HEK293 (cell line): ENCODE measurements around the gene IL4R.

Experiments used
- AEBP2 ChIP-seq: fragments of 450-650 bp; formaldehyde crosslinking; IDR thresholded peaks from 2 replicates; pipeline ENCODE4 v1.5.1; 2016; ENCODE audit warnings: missing biosample characterization, missing genetic modification characterization, borderline replicate concordance
- BCL11B ChIP-seq: fragments of 450-650 bp; formaldehyde crosslinking; IDR thresholded peaks from 2 replicates; pipeline ENCODE4 v1.5.1; 2016; ENCODE audit warnings: low read depth, missing biosample characterization, missing genetic modification characterization
- GLI4 ChIP-seq: fragments of 450-650 bp; formaldehyde crosslinking; IDR thresholded peaks from 2 replicates; pipeline ENCODE4 v1.5.1; 2016; ENCODE audit warnings: missing biosample characterization, missing genetic modification characterization
- IKZF3 ChIP-seq: fragments of 450-650 bp; IDR thresholded peaks from 2 replicates; pipeline ENCODE4 v1.5.0; 2018; ENCODE audit warnings: missing biosample characterization, mild to moderate bottlenecking, missing genetic modification characterization, moderate library complexity
- KLF8 ChIP-seq: fragments of 450-650 bp; formaldehyde crosslinking; IDR thresholded peaks from 2 replicates; pipeline ENCODE4 v1.5.1; 2016; ENCODE audit warnings: missing biosample characterization, missing genetic modification characterization
- OSR2 ChIP-seq: fragments of 450-650 bp; formaldehyde crosslinking; IDR thresholded peaks from 2 replicates; pipeline ENCODE4 v1.5.1; 2016; ENCODE audit warnings: missing biosample characterization, missing genetic modification characterization
- PRDM10 ChIP-seq: fragments of 450-650 bp; formaldehyde crosslinking; IDR thresholded peaks from 2 replicates; pipeline ENCODE4 v1.5.1; 2016; ENCODE audit warnings: missing biosample characterization, missing genetic modification characterization
- REPIN1 ChIP-seq: fragments of 450-650 bp; formaldehyde crosslinking; IDR thresholded peaks from 2 replicates; pipeline ENCODE4 v1.5.1; 2017; ENCODE audit warnings: missing biosample characterization, missing genetic modification characterization, low read depth
- YY1 ChIP-seq: fragments of 450-650 bp; formaldehyde crosslinking; IDR thresholded peaks from 2 replicates; pipeline ENCODE4 v1.5.1; 2018; ENCODE audit warnings: missing biosample characterization, missing genetic modification characterization
- ZBTB1 ChIP-seq: fragments of 450-650 bp; formaldehyde crosslinking; IDR thresholded peaks from 2 replicates; pipeline ENCODE4 v1.5.1; 2016; ENCODE audit warnings: missing biosample characterization, missing genetic modification characterization
- ZBTB10 ChIP-seq: fragments of 450-650 bp; formaldehyde crosslinking; IDR thresholded peaks from 2 replicates; pipeline ENCODE4 v1.5.1; 2016; ENCODE audit warnings: missing biosample characterization, missing genetic modification characterization
- ZBTB26 ChIP-seq: fragments of 450-650 bp; formaldehyde crosslinking; optimal IDR thresholded peaks from 2 replicates; pipeline ENCODE3; 2016; ENCODE audit warnings: missing biosample characterization, mild to moderate bottlenecking, missing genetic modification characterization
- ZBTB7A ChIP-seq: fragments of 450-650 bp; formaldehyde crosslinking; IDR thresholded peaks from 2 replicates; pipeline ENCODE4 v1.5.1; 2016; ENCODE audit warnings: low read depth, missing biosample characterization, missing genetic modification characterization
- ZNF114 ChIP-seq: fragments of 450-650 bp; formaldehyde crosslinking; IDR thresholded peaks from 2 replicates; pipeline ENCODE4 v1.5.0; 2017; ENCODE audit warnings: missing biosample characterization, missing genetic modification characterization
- ZNF155 ChIP-seq: fragments of 450-650 bp; formaldehyde crosslinking; IDR thresholded peaks from 2 replicates; pipeline ENCODE4 v1.5.1; 2016; ENCODE audit warnings: missing biosample characterization, missing genetic modification characterization
- ZNF157 ChIP-seq: fragments of 450-650 bp; formaldehyde crosslinking; IDR thresholded peaks from 2 replicates; pipeline ENCODE4 v1.5.1; 2016; ENCODE audit warnings: missing biosample characterization, missing genetic modification characterization
- ZNF214 ChIP-seq: fragments of 450-650 bp; formaldehyde crosslinking; IDR thresholded peaks from 2 replicates; pipeline ENCODE4 v1.5.1; 2017; ENCODE audit warnings: missing biosample characterization, mild to moderate bottlenecking, missing genetic modification characterization, borderline replicate concordance
- ZNF23 ChIP-seq: fragments of 450-650 bp; formaldehyde crosslinking; IDR thresholded peaks from 2 replicates; pipeline ENCODE4 v1.5.1; 2016; ENCODE audit warnings: missing biosample characterization, missing genetic modification characterization, borderline replicate concordance
- ZNF404 ChIP-seq: fragments of 450-650 bp; formaldehyde crosslinking; IDR thresholded peaks from 2 replicates; pipeline ENCODE4 v1.5.1; 2017; ENCODE audit warnings: missing biosample characterization, missing genetic modification characterization
- ZNF416 ChIP-seq: fragments of 450-650 bp; formaldehyde crosslinking; IDR thresholded peaks from 2 replicates; pipeline ENCODE4 v1.5.1; 2016; ENCODE audit warnings: missing biosample characterization, missing genetic modification characterization
- ZNF513 ChIP-seq: fragments of 450-650 bp; IDR thresholded peaks from 2 replicates; pipeline ENCODE4 v1.5.1; 2018; ENCODE audit warnings: missing biosample characterization, missing genetic modification characterization
- ZNF530 ChIP-seq: fragments of 450-650 bp; formaldehyde crosslinking; IDR thresholded peaks from 2 replicates; pipeline ENCODE4 v1.5.1; 2016; ENCODE audit warnings: low read depth, missing biosample characterization, missing genetic modification characterization
- ZNF626 ChIP-seq: fragments of 450-650 bp; sonication (Bioruptor Pico); formaldehyde crosslinking; IDR thresholded peaks from 2 replicates; pipeline ENCODE4 v1.5.1; 2018; ENCODE audit warnings: missing biosample characterization, missing genetic modification characterization, inconsistent platforms
- ZNF629 ChIP-seq: fragments of 450-650 bp; formaldehyde crosslinking; IDR thresholded peaks from 2 replicates; pipeline ENCODE4 v1.5.1; 2017; ENCODE audit warnings: missing biosample characterization, missing genetic modification characterization
- ZNF654 ChIP-seq: fragments of 450-650 bp; formaldehyde crosslinking; IDR thresholded peaks from 2 replicates; pipeline ENCODE4 v1.5.1; 2016; ENCODE audit warnings: low read depth, missing biosample characterization, missing genetic modification characterization
- ZNF707 ChIP-seq: fragments of 450-650 bp; formaldehyde crosslinking; IDR thresholded peaks from 2 replicates; pipeline ENCODE4 v1.5.1; 2016; ENCODE audit warnings: missing biosample characterization, missing genetic modification characterization
- ZNF768 ChIP-seq: fragments of 450-650 bp; formaldehyde crosslinking; IDR thresholded peaks from 2 replicates; pipeline ENCODE4 v1.5.1; 2018; ENCODE audit warnings: missing biosample characterization, mild to moderate bottlenecking, missing genetic modification characterization
- ZNF785 ChIP-seq: fragments of 450-650 bp; formaldehyde crosslinking; IDR thresholded peaks from 2 replicates; pipeline ENCODE4 v1.5.1; 2016; ENCODE audit warnings: missing biosample characterization, missing genetic modification characterization
- ZNF843 ChIP-seq: fragments of 450-650 bp; formaldehyde crosslinking; IDR thresholded peaks from 2 replicates; pipeline ENCODE4 v1.5.1; 2016; ENCODE audit warnings: missing biosample characterization, missing genetic modification characterization
- ZSCAN23 ChIP-seq: fragments of 450-650 bp; formaldehyde crosslinking; IDR thresholded peaks from 2 replicates; pipeline ENCODE4 v1.5.1; 2016; ENCODE audit warnings: missing biosample characterization, missing genetic modification characterization

Gene IL4R

GRCh38 chr16:27314161-27314723 lies 468 bp downstream of the IL4R start (continued):
- TF ChIP-seq PRDM10 (tag by site-specific recombination) = no peak
- no peak for TF ChIP-seq GLI4 (tag by site-specific recombination)
- no peak for TF ChIP-seq ZNF513 (tag by site-specific recombination)
- TF ChIP-seq ZSCAN23 = no peak
- no peak for TF ChIP-seq ZBTB1 (tag by site-specific recombination)
- no peak for TF ChIP-seq ZNF23 (tag by site-specific recombination)
- no peak for TF ChIP-seq ZNF654 (tag by site-specific recombination)
- no peak for TF ChIP-seq ZNF626 (tag by site-specific recombination)
- no peak for TF ChIP-seq ZNF404
- no peak for TF ChIP-seq ZNF843
- TF ChIP-seq ZNF768 (tag by site-specific recombination) = no peak
- TF ChIP-seq BCL11B = no peak
- TF ChIP-seq ZNF416 (tag by site-specific recombination) = no peak
- TF ChIP-seq AEBP2 (tag by site-specific recombination) = no peak
- no peak for TF ChIP-seq ZNF530 (tag by site-specific recombination)
- no peak for TF ChIP-seq REPIN1 (tag by site-specific recombination)
- TF ChIP-seq ZNF214 = no peak
- TF ChIP-seq ZNF707 = no peak
- TF ChIP-seq ZNF157 (tag by site-specific recombination) = no peak
- TF ChIP-seq ZNF155 (tag by site-specific recombination) = no peak
- no peak for TF ChIP-seq YY1 (tag by site-specific recombination)
- TF ChIP-seq KLF8 (tag by site-specific recombination) = no peak
- peak; percentile 83 for TF ChIP-seq ZNF629 (tag by site-specific recombination)
- no peak for TF ChIP-seq ZBTB10 (tag by site-specific recombination)
- no peak for TF ChIP-seq ZNF114 (tag by site-specific recombination)
- TF ChIP-seq ZNF785 (tag by site-specific recombination) = no peak
- peak; percentile 17 for TF ChIP-seq ZBTB26
- TF ChIP-seq IKZF3 = no peak
- TF ChIP-seq OSR2 (tag by site-specific recombination) = no peak
- TF ChIP-seq ZBTB7A (tag by site-specific recombination) = no peak
